ENCODE measurements around the gene LBHD2. TPM values are rescaled to one million over a fixed set of nuclear protein-coding genes. Genes with fewer than 3 reads are reported as not detected.

Gene LBHD2
- total RNA-seq, 2 experiments from 2014 or later: not detected

DNA sequence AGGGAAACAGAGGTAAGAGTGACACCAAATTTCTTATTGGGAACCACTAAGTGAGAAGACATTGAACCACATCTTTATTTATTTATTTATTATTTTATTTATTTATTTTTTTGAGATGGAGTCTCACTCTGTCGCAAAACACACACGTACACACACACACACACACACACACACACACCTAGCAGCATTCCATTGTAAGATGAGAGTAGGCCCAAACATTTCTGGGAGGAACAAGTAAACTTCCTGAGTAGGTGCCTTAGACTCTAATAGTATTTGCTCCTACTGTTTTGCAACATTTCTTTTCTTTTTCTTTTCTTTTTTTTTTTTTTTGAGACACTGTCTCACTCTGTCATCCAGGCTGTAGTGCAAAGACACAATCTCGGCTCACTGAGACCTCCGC lies 19.6 kb upstream of the LBHD2 start:
- Histone ChIP-seq H3K4me3 (ENCODE audit: low read depth, low read length, poor library complexity, severe bottlenecking) (no peak overlapping the region), H3K79me2 (ENCODE audit: insufficient read depth, low read depth, low read length) (no peaks in the 10 kb centered on the region), H2AFZ (ENCODE audit: low read length) (no peak overlapping the region), H3K27ac (ENCODE audit: low read depth, low read length, poor library complexity, severe bottlenecking) (no peak overlapping the region), H3K4me2 (ENCODE audit: low read length) (no peak overlapping the region), H3K36me3 (ENCODE audit: insufficient read depth, low read length) (no peaks in the 10 kb centered on the region), H3K9me2 (ENCODE audit: insufficient read depth, low read length) (no peaks in the 10 kb centered on the region), H3K4me1 (ENCODE audit: insufficient read depth, low read length, poor library complexity, severe bottlenecking) (no peaks in the 10 kb centered on the region), H3K9me3 (ENCODE audit: low read length) (no peaks in the 10 kb centered on the region), H4K20me1 (ENCODE audit: insufficient read depth, low read length) (no peaks in the 10 kb centered on the region)
- no TSS peak for BruUV-seq (replicated peaks)
- CTCF ChIA-PET (ENCODE audit: unreplicated experiment): no interaction called here
- POLR2A ChIA-PET: no interaction called here
- TF ChIP-seq EZH2phosphoT487 (IDR thresholded peaks at IDR 0.05; ENCODE audit: borderline replicate concordance, low read depth, low read length): no peak
- TF ChIP-seq, protein P1, sequence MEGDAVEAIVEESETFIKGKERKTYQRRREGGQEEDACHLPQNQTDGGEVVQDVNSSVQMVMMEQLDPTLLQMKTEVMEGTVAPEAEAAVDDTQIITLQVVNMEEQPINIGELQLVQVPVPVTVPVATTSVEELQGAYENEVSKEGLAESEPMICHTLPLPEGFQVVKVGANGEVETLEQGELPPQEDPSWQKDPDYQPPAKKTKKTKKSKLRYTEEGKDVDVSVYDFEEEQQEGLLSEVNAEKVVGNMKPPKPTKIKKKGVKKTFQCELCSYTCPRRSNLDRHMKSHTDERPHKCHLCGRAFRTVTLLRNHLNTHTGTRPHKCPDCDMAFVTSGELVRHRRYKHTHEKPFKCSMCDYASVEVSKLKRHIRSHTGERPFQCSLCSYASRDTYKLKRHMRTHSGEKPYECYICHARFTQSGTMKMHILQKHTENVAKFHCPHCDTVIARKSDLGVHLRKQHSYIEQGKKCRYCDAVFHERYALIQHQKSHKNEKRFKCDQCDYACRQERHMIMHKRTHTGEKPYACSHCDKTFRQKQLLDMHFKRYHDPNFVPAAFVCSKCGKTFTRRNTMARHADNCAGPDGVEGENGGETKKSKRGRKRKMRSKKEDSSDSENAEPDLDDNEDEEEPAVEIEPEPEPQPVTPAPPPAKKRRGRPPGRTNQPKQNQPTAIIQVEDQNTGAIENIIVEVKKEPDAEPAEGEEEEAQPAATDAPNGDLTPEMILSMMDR (conservative IDR thresholded peaks at IDR 0.05; ENCODE audit: low read length): no peak
- no peak for DNase-seq (ENCODE audit: low spot score)
- intact Hi-C loops (cut with micrococcal nuclease; ENCODE audit: unreplicated experiment): no loop called here

- Histone ChIP-seq H3K9me2 (ENCODE audit: insufficient read depth, low read length) (no peaks in the 10 kb centered on the region), H3K9me3 (ENCODE audit: low read length) (no peaks in the 10 kb centered on the region), H4K20me1 (ENCODE audit: insufficient read depth, low read length) (no peaks in the 10 kb centered on the region), H3K4me1 (ENCODE audit: insufficient read depth, low read length, poor library complexity, severe bottlenecking) (no peaks in the 10 kb centered on the region), H3K79me2 (ENCODE audit: insufficient read depth, low read depth, low read length) (no peaks in the 10 kb centered on the region), H2AFZ (ENCODE audit: low read length) (no peak overlapping the region), H3K36me3 (ENCODE audit: insufficient read depth, low read length) (no peaks in the 10 kb centered on the region), H3K4me2 (ENCODE audit: low read length) (no peak overlapping the region), H3K27ac (ENCODE audit: low read depth, low read length, poor library complexity, severe bottlenecking) (no peak overlapping the region), H3K4me3 (ENCODE audit: low read depth, low read length, poor library complexity, severe bottlenecking) (no peak overlapping the region)
- ChIA-PET POLR2A (no interaction called here), CTCF (ENCODE audit: unreplicated experiment) (no interaction called here)
- intact Hi-C loops (cut with micrococcal nuclease; ENCODE audit: unreplicated experiment): no loop called here
- no peak for DNase-seq (ENCODE audit: low spot score)
- TF ChIP-seq, protein P1 (conservative IDR thresholded peaks at IDR 0.05; ENCODE audit: low read length): no peak
- TF ChIP-seq EZH2phosphoT487 (IDR thresholded peaks at IDR 0.05; ENCODE audit: borderline replicate concordance, low read depth, low read length): no peak
- BruUV-seq (replicated peaks): no TSS peak
Measured at GRCh38 chr14:103064978-103065377, 19.0 kb upstream of the LBHD2 start.

DNA sequence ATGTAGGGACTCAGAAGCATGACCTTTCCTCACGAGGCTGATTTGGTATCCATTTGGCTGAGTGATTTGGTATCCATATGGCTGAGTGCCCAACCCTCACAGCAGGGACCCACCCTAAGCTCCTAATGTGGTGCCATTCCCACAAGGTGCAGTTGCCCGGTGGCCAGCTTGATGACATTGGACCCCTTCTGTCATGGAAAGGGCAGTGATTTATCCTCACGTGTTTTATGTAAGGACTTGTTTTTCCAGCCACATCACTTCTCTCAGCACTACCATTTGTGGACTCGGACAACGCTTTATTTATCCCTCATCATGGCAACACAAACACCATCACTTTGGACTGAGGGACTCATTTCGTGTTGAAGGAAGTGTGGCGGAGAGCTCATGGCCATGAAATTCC lies 18.1 kb upstream of the LBHD2 start:
- CTCF ChIA-PET (ENCODE audit: unreplicated experiment): no interaction called here

More for the DNA sequence above, 18.1 kb upstream of the LBHD2 start:
- Histone ChIP-seq H3K9me2 (ENCODE audit: insufficient read depth, low read length) (no peaks in the 10 kb centered on the region), H3K79me2 (ENCODE audit: insufficient read depth, low read depth, low read length) (no peaks in the 10 kb centered on the region), H3K27ac (ENCODE audit: low read depth, low read length, poor library complexity, severe bottlenecking) (no peak overlapping the region), H3K4me2 (ENCODE audit: low read length) (no peak overlapping the region), H3K36me3 (ENCODE audit: insufficient read depth, low read length) (no peaks in the 10 kb centered on the region), H2AFZ (ENCODE audit: low read length) (no peak overlapping the region), H3K4me3 (ENCODE audit: low read depth, low read length, poor library complexity, severe bottlenecking) (no peak overlapping the region), H3K4me1 (ENCODE audit: insufficient read depth, low read length, poor library complexity, severe bottlenecking) (no peaks in the 10 kb centered on the region), H3K9me3 (ENCODE audit: low read length) (no peaks in the 10 kb centered on the region), H4K20me1 (ENCODE audit: insufficient read depth, low read length) (no peaks in the 10 kb centered on the region)
- intact Hi-C loops (cut with micrococcal nuclease; ENCODE audit: unreplicated experiment): no loop called here
- BruUV-seq (replicated peaks): no TSS peak
- TF ChIP-seq EZH2phosphoT487 (IDR thresholded peaks at IDR 0.05; ENCODE audit: borderline replicate concordance, low read depth, low read length): no peak
- TF ChIP-seq, protein P1 (conservative IDR thresholded peaks at IDR 0.05; ENCODE audit: low read length): no peak
- DNase-seq (ENCODE audit: low spot score): no peak
- POLR2A ChIA-PET: no interaction called here

Measured in OCI-LY7 (cell line).